Endodermal cell (in vitro differentiated cells): ENCODE data around the gene CT47B1. TPM values are rescaled to one million over a fixed set of nuclear protein-coding genes. Genes with fewer than 3 reads are reported as not detected.
"Not testable (repeated sequence)": the region's sequence is repeated elsewhere in the genome, so short reads cannot be mapped to it uniquely, and the experiment has no call there.

Experiments used
- DNase-seq: peaks from one replicate; pipeline ENCODE4 v3.0.0-alpha.2; 2017
- H3K27ac ChIP-seq: 2 replicates; pipeline ENCODE4 v1.5.1; 2013; ENCODE audit warnings: mild to moderate bottlenecking, low read depth, low read length, moderate library complexity
- H3K27me3 ChIP-seq: 2 replicates; pipeline ENCODE4 v1.6.1; 2013; ENCODE audit warnings: mild to moderate bottlenecking, low read length, moderate library complexity; ENCODE audit not compliant: insufficient read depth, control insufficient read depth, poor library complexity, severe bottlenecking
- H3K36me3 ChIP-seq: 2 replicates; pipeline ENCODE4 v1.7.0; 2013; ENCODE audit warnings: mild to moderate bottlenecking, low read length, moderate library complexity; ENCODE audit not compliant: control insufficient read depth, insufficient read depth
- H3K4me1 ChIP-seq: one replicate; pipeline ENCODE4 v1.7.0; 2013; ENCODE audit warnings: low read length; ENCODE audit not compliant: control insufficient read depth, insufficient read depth
- H3K4me3 ChIP-seq: 2 replicates; pipeline ENCODE4 v1.5.1; 2013; ENCODE audit warnings: mild to moderate bottlenecking, low read length, moderate library complexity
- H3K9ac ChIP-seq: 2 replicates; pipeline ENCODE4 v1.6.1; 2013; ENCODE audit warnings: mild to moderate bottlenecking, low read length, moderate library complexity; ENCODE audit not compliant: poor library complexity, severe bottlenecking; ENCODE audit errors: extremely low read depth
- H3K9me3 ChIP-seq: 2 replicates; pipeline ENCODE4 v1.6.1; 2013; ENCODE audit warnings: mild to moderate bottlenecking, low read length, moderate library complexity; ENCODE audit not compliant: control insufficient read depth
- H3K27ac Mint-ChIP-seq: 2 replicates; pipeline ENCODE4 v1.8.0; 2020; ENCODE audit warnings: mixed read lengths
- H3K27me3 Mint-ChIP-seq: 2 replicates; pipeline ENCODE4 v1.8.0; 2021; ENCODE audit warnings: mild to moderate bottlenecking, mixed read lengths; ENCODE audit not compliant: insufficient read depth
- H3K36me3 Mint-ChIP-seq: 2 replicates; pipeline ENCODE4 v1.8.0; 2020; ENCODE audit warnings: low read depth, mixed read lengths
- H3K4me1 Mint-ChIP-seq: 2 replicates; pipeline ENCODE4 v1.8.0; 2020; ENCODE audit warnings: mixed read lengths
- H3K4me3 Mint-ChIP-seq: 2 replicates; pipeline ENCODE4 v1.8.0; 2020; ENCODE audit warnings: mild to moderate bottlenecking, moderate library complexity, mixed read lengths
- H3K9me3 Mint-ChIP-seq: 2 replicates; pipeline ENCODE4 v1.8.0; 2020; ENCODE audit warnings: mild to moderate bottlenecking, mixed read lengths
- WGBS, 2 experiments: methylation state at CpG; one replicate each; pipeline versions ENCODE4 v1.1.5 to v1.1.7; 2013; ENCODE audit warnings: missing lambda C conversion rate in 2 of 2, mixed read lengths in 1 of 2; ENCODE audit not compliant: insufficient coverage in 1 of 2, insufficient read length in 1 of 2; 5-methylcytosine and 5-hydroxymethylcytosine counted together
- long read RNA-seq, 4 experiments: library from polyadenylated mRNA in 2 of 4; library from RNA in 1 of 4; library from capped mRNA in 1 of 4; stranded (forward) in 3 of 4; unstranded in 1 of 4; transcript quantifications; one replicate each; pipeline ENCODE4 v2.0.0, GENCODE V29; 2020 to 2021; ENCODE audit warnings: inconsistent platforms in 1 of 4
- polyA plus RNA-seq, 2 experiments: library from polyadenylated mRNA; stranded (reverse); fragments of 50-300 nt; gene quantifications; one replicate each; pipeline ENCODE4 v1.2.3, GENCODE V29; 2013
- total RNA-seq, 2 donors: library from RNA; stranded (reverse); fragmentation: NEBNext Ultra II Directional in 1 of 2; extraction: Animal tissue kit (Norgen Biotek cat#: 25700) in 1 of 2; gene quantifications; 2 replicates in 1 of 2; 3 replicates in 1 of 2; pipeline ENCODE4 v1.2.1, GENCODE V29; 2021
- TF ChIP-seq, protein P1 (sequence below): fragments of 200-600 bp; sonication (generic); conservative IDR thresholded peaks from 2 replicates; pipeline ENCODE4 v1.5.0; 2021; ENCODE audit warnings: antibody characterized with exemption, mild to moderate bottlenecking

The CT47B1 gene
- not detected for total RNA-seq
- polyA plus RNA-seq (2013, experiment 1 of 2): not detected
- polyA plus RNA-seq (2013, experiment 2 of 2): not detected
- long read RNA-seq, experiment 1: 0 reads
- long read RNA-seq, experiment 2: 0 reads
- long read RNA-seq, experiment 3: 0 reads
- long read RNA-seq, experiment 4: 0 reads

DNA sequence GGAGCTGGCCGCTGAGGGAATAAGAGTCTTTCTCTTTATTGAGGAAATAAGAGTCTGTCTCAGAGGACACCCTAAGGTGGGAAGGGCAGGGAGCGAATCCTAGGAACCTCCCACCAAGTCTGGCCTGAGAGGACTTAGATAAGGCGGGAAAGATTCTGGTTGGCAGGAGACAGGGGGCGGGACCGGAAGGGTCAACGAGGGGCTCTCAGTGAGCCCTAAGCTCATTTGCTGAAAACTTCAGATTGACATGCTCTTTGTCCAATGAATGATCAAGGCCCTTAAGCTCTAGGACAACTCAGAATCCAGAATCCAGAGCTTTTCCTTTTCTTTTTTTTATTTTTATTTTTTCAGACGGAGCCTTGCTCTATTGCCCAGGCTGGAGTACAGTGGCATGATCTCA, at the start of gene CT47B1:
CT47B1 (minus strand) TSS at position 101 of the 400 bp plus-strand sequence. CDS start 196 bp downstream, outside the sequence.
- not testable (repeated sequence) for H3K36me3 Mint-ChIP-seq, H3K4me1 ChIP-seq

DNA sequence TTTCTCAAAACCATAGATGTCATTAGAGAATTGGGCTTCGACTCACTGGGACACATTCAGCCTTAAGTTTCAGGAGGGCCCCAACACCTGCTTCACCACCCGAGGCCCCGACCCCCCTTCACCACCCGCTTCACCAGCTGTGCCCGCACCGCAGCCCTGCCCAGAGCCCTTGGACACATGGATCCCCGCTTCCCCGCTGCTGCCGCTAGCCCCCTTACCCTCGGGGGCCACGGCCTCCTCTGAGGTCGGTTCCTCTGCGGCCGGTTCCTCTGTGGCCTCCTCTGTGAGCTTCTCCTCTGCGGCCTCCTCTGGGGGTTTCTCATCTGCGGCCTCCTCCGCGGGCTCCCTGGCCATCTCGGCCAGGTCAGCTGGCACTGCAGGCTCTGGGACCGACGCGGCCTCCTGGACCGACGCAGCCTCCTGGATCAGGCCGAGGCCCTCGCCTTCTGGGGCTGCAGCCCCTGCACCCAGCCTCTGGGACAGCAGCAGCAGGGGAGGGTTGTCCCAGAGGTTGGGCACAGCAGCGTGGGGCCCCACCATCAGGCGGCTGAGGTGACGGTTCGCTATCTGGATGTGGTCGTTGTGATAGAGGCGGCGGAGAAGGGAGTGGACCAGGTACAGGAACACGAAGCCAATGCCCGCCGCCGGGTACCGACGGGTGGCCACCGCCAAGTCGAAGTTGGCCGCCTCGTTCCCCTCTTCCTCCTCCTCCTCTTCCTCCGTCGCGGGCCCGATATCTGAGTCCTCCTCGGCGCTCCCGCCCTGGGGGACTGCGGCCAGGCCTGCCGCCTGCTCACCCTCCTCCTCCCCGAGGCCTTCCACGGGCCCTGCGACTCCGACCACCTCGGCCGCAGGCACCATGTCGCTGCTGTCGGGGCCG, 748 bp downstream of the CT47B1 start:
- WGBS, 2 experiments: 96 to 100% methylated on average over 2 to 35 of the region's 61 CpGs
- Histone ChIP-seq H3K4me3 (no peak overlapping the region), H3K4me1 (no peaks in the 10 kb centered on the region), H3K27ac (no peak overlapping the region), H3K9ac (no peak overlapping the region), H3K27me3 (peaks cover 5% of the 10 kb centered on the region), H3K9me3 (no peaks in the 10 kb centered on the region), H3K36me3 (no peaks in the 10 kb centered on the region)
- Mint-ChIP-seq H3K9me3 (peaks cover 15% of the 10 kb centered on the region), H3K4me1 (no peaks in the 10 kb centered on the region), H3K4me3 (no peak overlapping the region), H3K27me3 (peaks cover 12% of the 10 kb centered on the region), H3K36me3 (no peaks in the 10 kb centered on the region), H3K27ac (no peak overlapping the region)
- no peak for DNase-seq
- TF ChIP-seq, protein P1, sequence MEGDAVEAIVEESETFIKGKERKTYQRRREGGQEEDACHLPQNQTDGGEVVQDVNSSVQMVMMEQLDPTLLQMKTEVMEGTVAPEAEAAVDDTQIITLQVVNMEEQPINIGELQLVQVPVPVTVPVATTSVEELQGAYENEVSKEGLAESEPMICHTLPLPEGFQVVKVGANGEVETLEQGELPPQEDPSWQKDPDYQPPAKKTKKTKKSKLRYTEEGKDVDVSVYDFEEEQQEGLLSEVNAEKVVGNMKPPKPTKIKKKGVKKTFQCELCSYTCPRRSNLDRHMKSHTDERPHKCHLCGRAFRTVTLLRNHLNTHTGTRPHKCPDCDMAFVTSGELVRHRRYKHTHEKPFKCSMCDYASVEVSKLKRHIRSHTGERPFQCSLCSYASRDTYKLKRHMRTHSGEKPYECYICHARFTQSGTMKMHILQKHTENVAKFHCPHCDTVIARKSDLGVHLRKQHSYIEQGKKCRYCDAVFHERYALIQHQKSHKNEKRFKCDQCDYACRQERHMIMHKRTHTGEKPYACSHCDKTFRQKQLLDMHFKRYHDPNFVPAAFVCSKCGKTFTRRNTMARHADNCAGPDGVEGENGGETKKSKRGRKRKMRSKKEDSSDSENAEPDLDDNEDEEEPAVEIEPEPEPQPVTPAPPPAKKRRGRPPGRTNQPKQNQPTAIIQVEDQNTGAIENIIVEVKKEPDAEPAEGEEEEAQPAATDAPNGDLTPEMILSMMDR: no peak

More for the DNA sequence above, at the start of gene CT47B1:
- DNase-seq, H3K27ac ChIP-seq, H3K27me3 ChIP-seq, H3K27ac Mint-ChIP-seq, H3K36me3 ChIP-seq, H3K9ac ChIP-seq, H3K4me1 Mint-ChIP-seq, H3K4me3 Mint-ChIP-seq, H3K9me3 ChIP-seq, H3K27me3 Mint-ChIP-seq, H3K4me3 ChIP-seq: not testable (repeated sequence)
- no CpG with 5 or more reads among the region's 7 CpGs for WGBS, 2 experiments
- H3K9me3 Mint-ChIP-seq: peaks cover 10% of the 10 kb centered on the region

DNA sequence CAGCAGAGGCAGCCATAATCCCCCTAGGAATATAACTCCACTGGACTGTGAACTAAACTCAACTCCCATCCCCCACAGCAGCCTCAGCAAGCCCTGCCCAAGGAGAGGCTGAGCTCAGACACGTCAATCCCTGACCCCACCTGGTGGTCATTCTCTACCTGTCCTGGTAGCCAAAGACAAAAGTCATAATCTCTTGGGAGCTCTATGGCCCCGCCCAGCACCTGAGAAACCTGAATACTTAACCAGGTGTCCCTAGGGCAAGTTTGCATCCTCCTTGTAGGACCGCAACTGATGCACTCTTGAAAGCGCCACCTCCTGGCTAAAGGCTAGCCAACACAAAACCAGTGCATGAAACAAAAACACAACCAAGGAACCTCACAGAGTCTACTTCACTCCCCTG, 18.4 kb downstream of the CT47B1 start:
- peaks cover 7% of the 10 kb centered on the region for H3K27me3 ChIP-seq
- H3K4me3 ChIP-seq: no peak overlapping the region
- no peak overlapping the region for H3K27ac ChIP-seq
- WGBS, 2 experiments: 26% methylated on average over 4 of the region's 4 CpGs; no CpG with 5 or more reads in 1 of the 2 experiments
- no peak overlapping the region for H3K9ac ChIP-seq
- no peaks in the 10 kb centered on the region for H3K36me3 ChIP-seq
- no peaks in the 10 kb centered on the region for H3K36me3 Mint-ChIP-seq
- H3K4me3 Mint-ChIP-seq: no peak overlapping the region
- no peaks in the 10 kb centered on the region for H3K9me3 ChIP-seq
- H3K4me1 Mint-ChIP-seq: peaks cover 12% of the 10 kb centered on the region
- peaks cover 41% of the 10 kb centered on the region for H3K27me3 Mint-ChIP-seq
- peak; percentile 91 for DNase-seq
- peaks cover 5% of the 10 kb centered on the region for H3K4me1 ChIP-seq
- H3K9me3 Mint-ChIP-seq: peaks cover 74% of the 10 kb centered on the region
- TF ChIP-seq, protein P1: peak; percentile 73
- H3K27ac Mint-ChIP-seq: no peak overlapping the region
